GM21619 (cell line): ENCODE data around the gene HS6ST1.

Experiments used
- ATAC-seq: cut with Tn5 transposase; IDR thresholded peaks from one replicate; pipeline ENCODE4 v1.9.1; 2021; ENCODE audit not compliant: unreplicated experiment

The HS6ST1 gene

GRCh38 chr2:128284037-128284441, 34.6 kb downstream of the HS6ST1 start:
- no peak for ATAC-seq

DNA sequence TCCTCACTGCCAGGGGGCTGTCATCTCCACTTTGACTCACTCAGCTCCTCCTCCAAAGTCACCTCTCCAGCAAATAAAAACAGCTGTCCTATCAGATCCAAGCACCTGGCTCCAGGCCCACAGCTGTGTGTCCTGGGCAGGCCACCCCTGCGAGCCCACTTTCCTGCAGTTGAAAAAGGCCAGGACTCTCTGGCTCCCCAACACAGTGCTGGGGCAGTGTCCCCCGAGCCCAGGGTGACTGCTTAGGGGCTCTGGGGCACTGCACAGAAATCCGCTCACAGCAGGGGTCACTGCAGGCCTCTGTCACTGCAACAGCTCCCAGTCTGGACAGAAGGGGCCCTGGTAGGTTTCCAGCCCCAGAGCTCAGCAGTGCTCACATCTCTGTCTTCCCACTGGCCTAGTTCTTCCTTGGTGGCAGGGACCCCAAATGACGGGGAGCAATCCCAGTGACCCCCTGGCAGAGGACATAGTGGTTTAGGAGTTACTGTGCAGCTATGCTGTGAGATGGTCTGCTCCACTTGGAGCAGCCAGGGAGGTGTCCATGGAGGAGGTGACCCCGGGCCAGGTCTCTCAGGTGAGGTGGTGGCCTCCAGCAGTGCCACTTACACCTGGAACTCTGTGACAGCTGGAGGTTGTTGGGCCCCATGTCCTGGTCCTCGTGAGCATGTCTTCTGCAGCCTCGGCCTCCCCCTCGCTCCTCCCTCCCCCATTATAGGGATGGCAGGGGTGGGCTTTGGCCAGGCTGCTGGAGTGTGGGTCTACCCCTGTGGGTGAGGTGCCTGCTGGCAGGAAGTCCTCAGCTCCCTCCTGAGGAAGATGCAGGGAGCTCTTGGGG, 35.5 kb downstream of the HS6ST1 start:
- ATAC-seq, result no peak

- ATAC-seq, result no peak
Measured at GRCh38 chr2:128282246-128282975, 36.3 kb downstream of the HS6ST1 start.

DNA sequence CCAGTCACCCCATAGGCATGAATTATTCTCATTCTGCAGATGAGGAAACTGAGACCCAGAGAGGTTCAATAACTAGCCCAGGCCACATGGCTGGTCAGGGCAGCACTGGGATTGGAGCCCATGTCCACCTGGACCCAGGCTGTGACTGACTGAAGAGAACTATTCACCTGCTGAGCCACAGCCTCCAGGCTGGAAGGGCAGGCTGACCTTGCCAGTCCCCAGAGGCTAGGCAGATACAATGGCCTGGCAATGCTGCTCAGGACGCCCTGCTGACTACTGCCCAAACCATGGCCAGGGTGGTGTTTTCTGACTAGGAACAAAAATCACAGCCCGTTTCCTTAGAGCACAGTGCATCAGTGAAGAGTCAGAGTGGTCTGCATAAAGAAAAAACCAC, 36.8 kb downstream of the HS6ST1 start:
- no peak for ATAC-seq

- ATAC-seq, result no peak
Measured at GRCh38 chr2:128280901-128281321, 37.8 kb downstream of the HS6ST1 start.

DNA sequence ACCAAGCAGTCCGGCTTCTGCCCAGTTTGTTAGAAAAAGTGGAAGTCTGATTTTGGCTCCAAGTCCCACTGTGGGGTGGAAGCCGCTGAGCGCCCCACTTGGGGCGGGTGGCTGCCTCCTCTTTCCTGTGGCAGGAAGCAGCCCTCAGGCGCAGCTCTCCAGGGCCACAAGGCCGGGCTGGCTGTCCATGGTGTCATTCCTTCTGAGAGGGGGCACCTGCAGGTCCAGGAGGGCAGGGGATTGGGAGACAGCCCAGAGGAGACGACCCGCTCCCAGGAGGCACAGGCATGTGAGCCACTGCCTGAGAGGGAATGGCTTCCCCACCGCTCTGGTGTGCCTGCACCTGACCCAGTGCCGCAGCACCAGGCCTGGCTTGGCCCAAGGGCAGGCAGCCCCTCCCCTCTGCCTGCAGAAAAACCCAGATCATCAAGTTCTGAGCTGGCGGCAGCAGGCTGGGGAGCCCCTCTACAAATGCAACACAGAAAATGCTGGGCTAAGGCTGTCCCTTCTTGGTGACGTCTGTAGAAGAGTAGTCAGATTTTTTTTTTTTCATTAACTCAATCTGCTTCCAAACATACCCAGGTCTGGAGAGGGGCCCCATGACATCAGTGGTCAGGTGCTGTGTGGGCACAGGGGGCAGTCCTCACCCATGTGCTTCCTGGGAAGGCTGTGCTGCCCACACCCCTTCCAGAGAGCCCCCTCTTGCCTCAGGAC, 38.4 kb downstream of the HS6ST1 start:
- ATAC-seq, result no peak

- ATAC-seq, result no peak
Measured at GRCh38 chr2:128279786-128280157, 38.9 kb downstream of the HS6ST1 start.

GRCh38 chr2:128279009-128279408, 39.7 kb downstream of the HS6ST1 start:
- ATAC-seq, result no peak

GRCh38 chr2:128277961-128278681, 40.5 kb downstream of the HS6ST1 start:
- ATAC-seq, result no peak

DNA sequence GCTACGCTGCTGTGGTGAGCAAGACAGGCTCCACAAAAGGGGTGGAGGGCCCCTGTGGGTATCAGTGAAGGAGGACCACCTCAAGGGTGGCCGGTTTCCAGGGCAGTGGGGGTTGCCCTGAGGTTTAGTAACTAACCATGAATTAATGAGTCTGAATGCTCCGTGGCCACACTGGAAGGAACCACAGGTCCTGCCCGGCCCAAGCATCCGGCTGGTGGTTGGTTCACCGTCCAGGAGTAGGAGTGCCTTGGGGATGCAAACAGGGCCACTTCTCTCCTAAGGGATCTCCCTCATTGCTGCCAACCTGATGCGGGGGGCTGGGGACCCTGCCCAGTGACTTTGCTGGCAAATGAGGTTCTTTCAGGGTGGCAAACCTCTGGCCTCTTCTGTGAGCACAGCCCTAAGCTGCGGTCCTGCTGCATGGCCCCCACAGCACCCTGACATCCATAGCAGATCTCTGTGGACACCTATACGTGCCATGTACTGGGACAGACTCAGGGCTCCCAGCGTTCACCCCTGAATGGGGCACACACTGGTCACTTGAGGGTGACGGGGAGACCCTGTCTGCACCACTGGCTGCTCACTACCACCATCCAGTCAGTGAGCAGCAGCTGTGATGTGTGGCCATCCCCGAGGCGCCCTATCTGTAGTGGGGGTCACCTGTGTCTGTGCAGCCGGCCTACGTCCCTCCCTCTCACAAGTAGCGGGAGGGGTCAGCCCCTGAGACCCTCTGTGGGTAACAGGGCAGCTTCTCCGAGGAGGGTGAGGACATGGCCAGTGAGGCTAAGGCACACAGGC, 41.6 kb downstream of the HS6ST1 start:
- ATAC-seq, result no peak

- ATAC-seq, result no peak
Measured at GRCh38 chr2:128275498-128276045, 43.1 kb downstream of the HS6ST1 start.

- no peak for ATAC-seq
Measured at GRCh38 chr2:128274218-128274617, 44.5 kb downstream of the HS6ST1 start.

GRCh38 chr2:128273469-128274081, 45.1 kb downstream of the HS6ST1 start:
- ATAC-seq, result no peak

DNA sequence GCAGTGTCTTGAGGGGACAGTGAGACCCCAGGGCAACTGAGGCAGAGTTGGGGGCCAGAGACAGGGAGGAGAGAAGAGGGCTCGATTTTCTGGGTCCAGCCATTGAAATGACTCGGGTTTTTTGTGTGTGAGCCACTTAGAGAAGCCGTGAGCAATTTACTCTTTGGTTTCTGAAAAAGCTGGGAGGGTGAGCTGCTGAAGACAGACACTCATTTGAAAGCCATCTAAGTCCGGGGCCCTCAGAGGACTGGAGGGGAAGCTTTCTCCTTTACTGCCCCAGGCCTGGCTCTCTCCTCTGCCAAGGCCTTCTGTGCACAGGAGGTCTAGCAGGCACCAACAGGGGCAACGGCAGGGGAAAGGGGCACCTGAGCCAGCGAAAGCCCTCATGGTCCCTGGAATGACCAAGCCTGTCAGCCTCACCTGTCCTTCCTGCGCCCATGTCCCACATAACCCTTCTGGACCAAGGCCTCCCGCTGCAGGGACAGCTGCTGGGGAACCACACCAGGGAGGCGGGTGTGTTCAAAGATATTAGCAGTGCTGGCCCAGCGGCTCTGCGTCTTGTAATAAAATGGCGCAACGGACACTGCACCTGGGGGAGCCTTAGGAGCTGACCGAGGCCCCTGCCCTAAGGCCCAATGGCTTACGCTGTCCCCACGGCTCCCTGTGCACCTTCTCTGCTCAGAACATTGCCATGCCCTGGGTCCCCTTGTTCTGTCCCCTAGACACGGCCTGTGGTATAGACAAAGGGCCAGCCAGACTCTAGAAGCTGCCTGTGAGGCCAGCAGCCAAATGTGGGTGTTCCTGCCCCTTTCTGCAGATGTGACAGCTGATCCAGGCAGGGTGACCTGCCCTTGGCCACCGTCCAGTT, 45.8 kb downstream of the HS6ST1 start:
- ATAC-seq, result no peak

GRCh38 chr2:128271911-128272600, 46.6 kb downstream of the HS6ST1 start:
- ATAC-seq, result no peak

- ATAC-seq, result no peak
Measured at GRCh38 chr2:128271597-128271910, 47.1 kb downstream of the HS6ST1 start.

- no peak for ATAC-seq
Measured at GRCh38 chr2:128270672-128271596, 47.7 kb downstream of the HS6ST1 start.
